LNCaP clone FGC (cell line): Measurements from ENCODE around the gene FAM241A.
A peak's percentile ranks its signal among the peaks of the same experiment; 100 is the strongest.

Experiments
- DNase-seq: peaks from one replicate; pipeline ENCODE4 v3.0.0-alpha.2; 2011; ENCODE audit warnings: low read depth
- H3K4me3 ChIP-seq: 2 replicates; pipeline ENCODE4 v1.5.1; 2011; ENCODE audit warnings: mild to moderate bottlenecking, low read depth, low read length, control low read depth
- TF ChIP-seq, protein P1 (sequence below): IDR thresholded peaks from 2 replicates; pipeline ENCODE4 v1.5.1; 2012; ENCODE audit warnings: mild to moderate bottlenecking; ENCODE audit not compliant: control insufficient read depth, insufficient read depth; ENCODE audit errors: extremely low read depth

Gene FAM241A

DNA sequence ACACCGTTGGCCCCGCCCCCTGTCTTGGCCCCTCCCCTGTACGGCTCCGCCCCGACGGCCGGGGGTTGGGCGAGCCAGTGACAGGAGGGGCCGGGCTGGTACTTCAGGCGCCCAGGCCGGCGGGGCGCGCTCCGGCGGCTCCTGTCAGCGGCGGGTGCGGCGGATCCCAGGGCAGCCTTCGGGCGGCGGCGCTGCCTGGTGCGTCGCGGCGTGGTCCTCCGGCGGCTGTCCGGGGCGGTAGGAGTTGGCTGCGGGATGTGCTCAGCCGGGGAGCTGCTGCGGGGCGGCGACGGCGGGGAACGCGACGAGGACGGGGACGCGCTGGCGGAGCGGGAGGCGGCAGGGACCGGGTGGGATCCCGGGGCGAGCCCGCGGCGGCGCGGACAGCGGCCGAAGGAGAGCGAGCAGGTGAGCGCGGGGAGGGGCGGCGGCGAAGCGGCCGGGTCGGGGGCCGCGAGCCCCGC lies at the start of gene FAM241A:
TSS of gene FAM241A (plus strand) at position 129 of the 464 bp plus-strand sequence. CDS start at position 256, 127 bp downstream.
- H3K4me3 ChIP-seq, result peak within 1 kb of the TSS; percentile 72
- TF ChIP-seq, protein P1, sequence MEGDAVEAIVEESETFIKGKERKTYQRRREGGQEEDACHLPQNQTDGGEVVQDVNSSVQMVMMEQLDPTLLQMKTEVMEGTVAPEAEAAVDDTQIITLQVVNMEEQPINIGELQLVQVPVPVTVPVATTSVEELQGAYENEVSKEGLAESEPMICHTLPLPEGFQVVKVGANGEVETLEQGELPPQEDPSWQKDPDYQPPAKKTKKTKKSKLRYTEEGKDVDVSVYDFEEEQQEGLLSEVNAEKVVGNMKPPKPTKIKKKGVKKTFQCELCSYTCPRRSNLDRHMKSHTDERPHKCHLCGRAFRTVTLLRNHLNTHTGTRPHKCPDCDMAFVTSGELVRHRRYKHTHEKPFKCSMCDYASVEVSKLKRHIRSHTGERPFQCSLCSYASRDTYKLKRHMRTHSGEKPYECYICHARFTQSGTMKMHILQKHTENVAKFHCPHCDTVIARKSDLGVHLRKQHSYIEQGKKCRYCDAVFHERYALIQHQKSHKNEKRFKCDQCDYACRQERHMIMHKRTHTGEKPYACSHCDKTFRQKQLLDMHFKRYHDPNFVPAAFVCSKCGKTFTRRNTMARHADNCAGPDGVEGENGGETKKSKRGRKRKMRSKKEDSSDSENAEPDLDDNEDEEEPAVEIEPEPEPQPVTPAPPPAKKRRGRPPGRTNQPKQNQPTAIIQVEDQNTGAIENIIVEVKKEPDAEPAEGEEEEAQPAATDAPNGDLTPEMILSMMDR, result no peak
- DNase-seq, result peak; percentile 13

DNA sequence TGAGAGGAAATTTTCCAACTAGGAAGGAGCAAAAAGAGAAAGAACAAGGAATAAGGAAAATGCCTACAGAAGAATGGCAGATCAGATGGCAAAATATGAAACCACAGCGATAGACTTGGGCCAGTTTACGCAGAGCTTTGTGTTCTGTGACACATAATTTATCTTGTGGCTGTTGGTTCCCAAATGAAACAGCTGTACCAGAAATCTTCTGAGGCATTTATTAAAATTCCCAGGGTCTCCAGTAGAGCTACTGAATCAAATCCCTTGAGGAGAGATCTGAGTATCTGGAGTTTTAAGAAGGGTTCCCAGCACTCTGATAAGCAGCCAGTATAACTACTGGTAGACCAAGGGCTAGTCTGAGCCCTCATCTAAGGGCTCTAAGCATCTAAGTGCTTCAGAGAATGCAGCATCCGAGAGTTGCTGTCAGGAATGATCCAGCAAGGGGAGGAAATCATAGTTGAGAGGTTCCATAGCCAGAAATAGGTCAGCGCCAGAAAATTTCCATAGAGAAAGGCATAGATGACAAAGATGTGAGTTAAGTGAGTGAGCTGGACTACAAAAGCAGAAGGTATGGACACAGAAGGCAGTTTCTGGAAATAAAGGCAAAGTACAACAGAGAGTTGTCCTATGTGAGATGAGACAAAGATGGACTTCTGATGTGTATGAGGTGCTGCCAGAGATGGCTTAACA lies 46.3 kb upstream of the FAM241A start:
- TF ChIP-seq, protein P1, result no peak
- DNase-seq, result no peak

DNA sequence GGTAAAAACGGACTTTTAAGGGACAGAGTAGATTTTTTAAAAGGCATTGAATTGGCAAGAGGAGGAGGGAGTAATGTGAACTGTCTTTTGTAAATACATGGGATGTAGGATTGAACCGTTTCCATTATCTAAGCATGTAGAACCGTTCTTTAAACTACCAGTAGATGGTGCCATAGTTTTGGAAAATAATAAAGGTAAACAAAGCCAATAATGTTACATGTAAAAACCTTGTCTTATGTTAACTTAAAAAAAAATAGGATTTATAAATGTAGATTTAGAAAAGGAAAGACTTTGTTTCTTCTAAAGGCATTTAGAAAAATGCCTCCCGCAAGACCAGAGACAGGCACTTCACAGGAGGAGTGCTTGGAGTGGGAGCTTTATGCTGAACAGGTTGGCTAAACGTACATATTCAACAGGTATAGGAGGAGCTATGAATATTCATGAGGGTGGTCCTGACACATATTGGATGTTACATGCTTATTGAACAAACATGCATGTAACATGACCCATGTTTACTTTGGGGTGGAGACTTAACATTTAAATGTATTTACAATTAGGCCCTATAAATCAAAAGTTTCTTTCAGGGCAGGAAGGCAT lies 45.5 kb upstream of the FAM241A start:
- H3K4me3 ChIP-seq, result no peak overlapping the region
- no peak for DNase-seq
- TF ChIP-seq, protein P1, result peak; percentile 60

More for the DNA sequence above, 46.3 kb upstream of the FAM241A start:
- no peak overlapping the region for H3K4me3 ChIP-seq

DNA sequence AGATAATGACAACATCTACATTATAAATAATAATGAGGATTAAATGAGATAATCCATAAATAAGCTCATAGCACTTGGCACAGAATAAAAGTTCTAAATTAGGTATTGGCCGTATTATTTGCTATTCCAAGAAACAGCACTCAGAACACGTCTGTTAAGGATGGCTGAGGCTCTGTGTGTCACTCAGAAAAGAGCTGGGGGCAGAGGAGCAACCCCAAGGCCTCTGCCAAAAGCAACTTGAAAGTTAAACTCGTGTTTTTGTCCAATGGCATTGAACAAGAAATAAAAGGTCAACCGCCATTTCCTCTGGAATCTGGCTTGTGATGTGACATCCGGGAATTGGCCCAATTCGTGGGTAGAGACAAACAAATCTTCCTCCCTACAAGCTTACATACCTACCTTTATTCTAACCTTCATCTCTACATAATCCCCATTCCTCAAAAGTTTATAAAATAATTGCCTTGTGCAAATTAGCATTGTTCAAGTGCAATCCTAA lies 42.3 kb upstream of the FAM241A start:
- TF ChIP-seq, protein P1, result no peak
- H3K4me3 ChIP-seq, result no peak overlapping the region
- no peak for DNase-seq

DNA sequence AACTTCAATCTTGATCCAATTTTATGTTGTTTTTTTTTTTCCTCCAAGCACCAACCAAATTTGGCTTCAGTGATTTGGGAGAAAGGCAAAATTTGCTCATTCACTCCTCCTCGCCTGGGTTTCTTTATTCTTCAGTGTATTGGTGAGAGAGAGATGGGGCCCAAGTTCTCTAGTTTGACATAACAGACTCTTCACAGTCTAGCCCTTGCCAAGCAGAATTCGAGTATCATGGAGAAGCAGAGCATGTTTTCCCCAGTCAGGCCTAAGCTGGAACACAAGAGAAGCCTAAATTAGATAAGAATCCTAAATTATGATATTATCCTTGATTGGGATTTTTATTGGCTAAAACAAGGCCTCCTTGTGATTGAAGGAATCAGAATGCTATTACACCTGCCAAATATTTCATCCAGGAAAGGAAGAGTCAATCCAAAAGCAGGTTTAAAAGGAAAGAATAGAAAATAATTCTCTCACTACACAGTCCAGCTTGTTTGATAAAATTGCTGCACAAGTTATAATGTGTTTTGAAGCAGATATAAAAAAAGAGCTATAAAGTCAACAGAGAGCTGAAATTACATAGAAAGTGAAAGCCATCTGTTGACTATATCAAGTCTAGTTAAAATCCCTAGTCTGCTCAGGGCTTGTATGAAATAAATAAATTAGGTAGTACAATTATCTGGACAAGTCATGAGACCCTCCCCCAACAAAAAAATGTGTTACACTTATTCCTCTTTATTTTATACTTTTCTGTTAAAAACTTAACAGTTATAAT lies 39.9 kb upstream of the FAM241A start:
- no peak for DNase-seq
- TF ChIP-seq, protein P1, result no peak

DNA sequence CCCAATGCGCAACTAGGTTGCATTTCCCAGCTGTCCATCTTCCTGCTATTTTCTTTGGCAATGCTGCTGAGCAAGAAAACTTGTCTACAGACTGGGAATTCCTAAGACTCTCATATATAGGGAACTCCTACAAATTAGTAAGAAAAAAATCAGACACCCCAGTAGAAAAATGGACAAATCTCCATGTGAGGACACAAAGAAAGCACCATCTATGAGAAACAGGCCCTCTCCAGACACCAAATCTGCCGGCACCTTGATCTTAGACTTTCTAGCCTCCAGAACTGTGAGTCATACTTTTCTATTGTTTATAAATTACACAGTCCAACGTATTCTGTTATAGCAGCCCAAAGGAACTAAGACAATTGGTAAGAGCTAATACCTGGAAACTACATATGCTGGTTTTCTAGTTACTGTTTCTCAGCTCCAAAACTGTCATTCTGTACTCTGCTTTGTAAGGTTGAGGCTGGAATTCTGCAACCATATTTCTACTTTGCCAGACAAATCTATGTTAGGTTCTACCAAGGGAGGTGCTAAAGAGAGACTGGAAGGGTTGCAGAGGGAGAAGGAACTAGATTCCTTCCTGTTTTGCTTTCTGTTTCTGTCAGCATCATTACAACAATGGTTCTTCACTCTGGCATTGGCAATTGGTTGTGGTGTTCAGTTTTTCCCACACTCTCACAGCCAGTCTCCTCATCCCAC lies 35.7 kb upstream of the FAM241A start:
- DNase-seq, result no peak
- TF ChIP-seq, protein P1, result no peak
- no peak overlapping the region for H3K4me3 ChIP-seq

More for the DNA sequence above, 39.9 kb upstream of the FAM241A start:
- H3K4me3 ChIP-seq, result no peak overlapping the region
